A549 (cell line): ENCODE results near the gene ECE1. TPM values are rescaled to one million over a fixed set of nuclear protein-coding genes. Genes with fewer than 3 reads are reported as not detected.

Experiments
- ATAC-seq, 2 experiments: fragments of 200-7000 bp in 1 of 2; fragments of >200 bp in 1 of 2; cut with Nextera tagmentation in 1 of 2; cut with Tn5 transposase in 1 of 2; 3 replicates each; pipeline versions ENCODE4 v1.8.0 to v1.9.1; 2018 to 2020; ENCODE audit warnings: mild to moderate bottlenecking in 1 of 2, moderate library complexity in 1 of 2
- CTCF ChIA-PET: fragments of 300-600 bp; sonication (Branson Sonifier 250); formaldehyde crosslinking; extraction: SDS; loops from one replicate; lab custom pipeline; 2021; ENCODE audit warnings: antibody characterized with exemption, inconsistent platforms; lab: Yijun Ruan, JAX
- POLR2A ChIA-PET: fragments of 350-600 bp; formaldehyde crosslinking; extraction: SDS; loops from one replicate; lab custom pipeline; 2021; ENCODE audit warnings: antibody characterized with exemption, inconsistent platforms; lab: Yijun Ruan, JAX
- DNase-seq, 2 experiments: peaks; one replicate each; pipeline versions ENCODE4 v3.0.0 to v3.0.0-alpha.2; 2011 to 2016; ENCODE audit warnings: low read depth in 1 of 2, low spot score in 1 of 2
- FAIRE-seq: peaks from 2 replicates; lab custom pipeline; 2011; peaks lifted over from hg19 to GRCh38; lab: Jason Lieb, UNC
- H3K27ac ChIP-seq, 2 experiments: fragments of >200 bp; sonication (Bioruptor Twin); formaldehyde crosslinking; 3 replicates each; pipeline ENCODE4 v1.5.1; 2016 to 2017
- H3K4me1 ChIP-seq: fragments of >200 bp; sonication (Bioruptor Twin); formaldehyde crosslinking; 3 replicates; pipeline ENCODE4 v1.6.1; 2016
- H3K4me2 ChIP-seq: fragments of >200 bp; sonication (Bioruptor Twin); formaldehyde crosslinking; 3 replicates; pipeline ENCODE4 v1.6.1; 2016
- H3K4me3 ChIP-seq: fragments of >200 bp; sonication (Bioruptor Twin); formaldehyde crosslinking; 3 replicates; pipeline ENCODE4 v1.5.1; 2016
- H3K9me3 ChIP-seq: fragments of >200 bp; sonication (Bioruptor Twin); formaldehyde crosslinking; 3 replicates; pipeline ENCODE4 v1.6.1; 2016
- CBX2 ChIP-seq: fragments of 200-600 bp; sonication (generic); IDR thresholded peaks from 2 replicates; pipeline ENCODE4 v1.6.1; 2016; ENCODE audit warnings: low read depth, mild to moderate bottlenecking, borderline replicate concordance
- CHD4 ChIP-seq: fragments of 200-600 bp; sonication (generic); IDR thresholded peaks from 2 replicates; pipeline ENCODE4 v1.6.1; 2016; ENCODE audit warnings: antibody characterized with exemption, mild to moderate bottlenecking, borderline replicate concordance
- EHMT2 ChIP-seq: fragments of 200-600 bp; sonication (generic); IDR thresholded peaks from 2 replicates; pipeline ENCODE4 v1.6.1; 2016; ENCODE audit warnings: antibody characterized with exemption, low read depth, mild to moderate bottlenecking, moderate library complexity
- GATA3 ChIP-seq: IDR thresholded peaks from 2 replicates; pipeline ENCODE4 v1.6.1; 2012; ENCODE audit warnings: borderline replicate concordance
- HMGXB4 ChIP-seq: fragments of 250-450 bp; sonication (Bioruptor Pico); IDR thresholded peaks from 2 replicates; pipeline ENCODE4 v1.5.0; 2021; ENCODE audit warnings: mild to moderate bottlenecking, moderate library complexity, borderline replicate concordance
- KDM5A ChIP-seq: fragments of 200-600 bp; sonication (generic); IDR thresholded peaks from 2 replicates; pipeline ENCODE4 v1.6.1; 2016; ENCODE audit warnings: antibody characterized with exemption, mild to moderate bottlenecking
- MAFK ChIP-seq: fragments of 450-650 bp; IDR thresholded peaks from 2 replicates; pipeline ENCODE4 v1.6.1; 2014; ENCODE audit not compliant: partially characterized antibody
- MAZ ChIP-seq: fragments of 150-350 bp; IDR thresholded peaks from 2 replicates; pipeline ENCODE4 v1.6.1; 2014; ENCODE audit warnings: antibody characterized with exemption, low read depth, low read length, borderline replicate concordance
- ZFP36 ChIP-seq: fragments of 450-650 bp; IDR thresholded peaks from 2 replicates; pipeline ENCODE4 v1.6.1; 2014; ENCODE audit warnings: borderline replicate concordance; ENCODE audit not compliant: partially characterized antibody
- ZSCAN20 ChIP-seq: fragments of 250-450 bp; sonication (Bioruptor Pico); IDR thresholded peaks from 2 replicates; pipeline ENCODE4 v1.8.0; 2022; ENCODE audit warnings: mild to moderate bottlenecking, moderate library complexity
- WGBS: methylation state at CpG from one replicate; pipeline ENCODE4 v1.1.6; 2017; ENCODE audit errors: missing lambda C conversion rate; 5-methylcytosine and 5-hydroxymethylcytosine counted together
- polyA plus RNA-seq, 4 experiments: library from polyadenylated mRNA; depleted of rRNA in 3 of 4; stranded (reverse); fragments of >200 nt; fragmentation: RNase III in 1 of 4; extraction: RNeasy Plus Mini Kit Qiagen cat#74134 plus additional on column Dnase treatment in 1 of 4; gene quantifications; 2 replicates in 3 of 4; 3 replicates in 1 of 4; pipeline ENCODE4 v1.2.3, GENCODE V29; 2011 to 2017
- TF ChIP-seq, protein P1 (sequence below): IDR thresholded peaks from 2 replicates; pipeline ENCODE4 v1.6.1; 2012

Gene ECE1
- polyA plus RNA-seq, 2 of the 4 experiments (the other 2 are of a cell fraction), result 45.7 to 86.4 TPM

DNA sequence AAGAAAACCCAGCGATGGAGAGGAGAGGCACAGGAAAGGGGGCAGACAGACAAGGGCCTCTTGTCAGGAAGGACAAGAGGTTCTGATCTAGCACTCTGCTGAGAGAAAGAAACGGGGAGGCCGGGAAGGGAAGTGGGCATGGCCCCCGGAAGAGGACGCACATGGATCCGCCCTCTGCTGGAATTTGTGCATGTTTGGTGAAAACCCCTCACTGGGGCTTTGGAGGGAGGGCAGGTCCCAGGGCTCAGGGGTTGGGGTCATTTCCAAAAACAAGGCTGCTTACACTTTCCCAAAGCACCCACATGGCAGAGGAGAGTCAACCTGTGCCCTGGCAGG, 32.4 kb upstream of the ECE1 start:
- DNase-seq (no peak), FAIRE-seq (no peak), ATAC-seq (0 out of 6 replicates have a peak, but pooled peaks of 1 of the 2 experiments have one; percentile 4)
- H3K9me3 ChIP-seq, result no peaks in the 10 kb centered on the region
- H3K4me1 ChIP-seq, result peaks cover 96% of the 10 kb centered on the region
- peak overlapping the region; percentile 94 to 98 for H3K27ac ChIP-seq
- no peak overlapping the region for H3K4me3 ChIP-seq
- no peak for TF ChIP-seq KDM5A
- ChIA-PET CTCF (interaction anchor here (0.8 to 6.9 kb wide), 9 partner anchors 8 to 71 kb away, joined by 3 to 49 read pairs (median 12); no protein-coding TSS in a partner anchor), POLR2A (no interaction called here)
- WGBS, result 27% methylated on average over 6 of the region's 6 CpGs
- H3K4me2 ChIP-seq, result peak overlapping the region; percentile 86

- peak overlapping the region; percentile 86 for H3K4me2 ChIP-seq
- H3K27ac ChIP-seq, result peak overlapping the region; percentile 94 to 98
- CTCF ChIA-PET, result interaction anchor here (0.8 to 6.9 kb wide), 10 partner anchors 8 to 70 kb away, joined by 3 to 49 read pairs (median 6); no protein-coding TSS in a partner anchor
- FAIRE-seq, result no peak
- 80% methylated on average over 7 of the region's 9 CpGs for WGBS
- no peak for DNase-seq
- H3K9me3 ChIP-seq, result no peaks in the 10 kb centered on the region
- H3K4me3 ChIP-seq, result no peak overlapping the region
- peak in 1 of 2 experiments; percentile 17; a peak in 1 of 6 replicates for ATAC-seq
- POLR2A ChIA-PET, result no interaction called here
- TF ChIP-seq EHMT2 (no peak), MAZ (no peak), MAFK (peak; percentile 10)
- H3K4me1 ChIP-seq, result peaks cover 91% of the 10 kb centered on the region
These were observed 31.9 kb upstream of the ECE1 start for GRCh38 chr1:21321963-21322680.

- ChIA-PET CTCF (interaction anchor here (1.0 to 5.3 kb wide), 9 partner anchors 11 to 88 kb away, joined by 3 to 33 read pairs (median 4); no protein-coding TSS in a partner anchor), POLR2A (interaction anchor here (0.6 kb wide), 1 partner anchor 276 kb away, joined by 6 read pairs; no protein-coding TSS in a partner anchor)
- ATAC-seq (no peak), FAIRE-seq (no peak), DNase-seq (no peak)
- TF ChIP-seq ZSCAN20 (CRISPR knock-in tag) (no peak), ZFP36 (peak; percentile 47)
- Histone ChIP-seq H3K4me1 (peaks cover 75% of the 10 kb centered on the region), H3K4me3 (no peak overlapping the region), H3K9me3 (no peaks in the 10 kb centered on the region), H3K4me2 (peak overlapping the region; percentile 69), H3K27ac (peak overlapping the region; percentile 94 to 98)
- 88% methylated on average over 9 of the region's 12 CpGs for WGBS
These were observed 30.3 kb upstream of the ECE1 start for GRCh38 chr1:21320410-21321108.

DNA sequence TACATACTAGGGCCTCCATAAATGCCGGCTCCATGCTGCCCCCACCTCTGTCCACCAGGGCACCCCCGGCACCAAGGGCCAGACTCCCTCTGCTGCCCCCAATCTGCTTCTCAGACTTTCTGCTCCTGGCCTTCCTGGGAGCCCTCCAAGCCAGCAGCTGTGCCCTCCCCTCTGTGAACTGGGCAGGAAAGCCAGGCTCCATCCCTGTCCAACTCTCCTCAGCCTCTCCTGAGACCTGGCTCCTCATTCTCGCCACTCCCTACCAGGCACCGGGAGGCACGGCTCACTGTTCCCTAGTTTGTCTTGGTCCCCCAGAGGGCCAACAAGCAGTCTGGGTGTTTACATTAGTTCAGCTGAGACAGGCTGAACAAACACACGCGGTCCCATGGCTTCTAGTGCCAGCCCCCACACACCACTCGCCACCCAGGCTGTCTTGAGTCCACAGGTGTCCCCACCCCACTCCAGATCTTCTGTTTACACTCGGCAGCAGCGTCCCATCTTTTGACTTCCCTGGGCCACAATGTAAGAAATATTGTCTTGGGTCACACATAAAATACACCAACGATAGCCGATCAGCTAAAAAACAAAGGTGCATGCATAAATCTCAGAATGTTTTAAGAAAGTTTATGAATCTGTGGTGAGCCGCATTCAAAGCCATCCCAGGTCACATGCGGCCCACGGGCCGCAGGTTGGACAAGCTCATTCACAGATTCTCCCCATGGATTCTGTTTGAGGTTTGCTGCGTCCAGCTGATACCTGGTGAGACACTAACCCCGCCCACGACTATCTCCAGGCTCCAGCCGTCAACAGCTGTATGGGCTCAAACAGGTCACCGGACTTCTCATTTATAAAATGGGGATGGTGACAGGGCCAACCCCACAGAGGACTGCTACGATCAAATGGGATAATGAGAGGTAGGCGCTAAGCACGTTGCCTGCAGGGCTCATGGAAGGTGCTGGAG, 29.5 kb upstream of the ECE1 start:
- FAIRE-seq (no peak), DNase-seq (peak; percentile 28 to 47), ATAC-seq (peak; percentile 46 to 67)
- TF ChIP-seq, protein P1, sequence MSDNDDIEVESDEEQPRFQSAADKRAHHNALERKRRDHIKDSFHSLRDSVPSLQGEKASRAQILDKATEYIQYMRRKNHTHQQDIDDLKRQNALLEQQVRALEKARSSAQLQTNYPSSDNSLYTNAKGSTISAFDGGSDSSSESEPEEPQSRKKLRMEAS, result peak; percentile 64
- TF ChIP-seq CHD4 (no peak), MAZ (no peak), GATA3 (0 out of 2 replicates have a peak, but pooled peaks have one; percentile 16), CBX2 (no peak), HMGXB4 (CRISPR knock-in tag) (no peak)
- Histone ChIP-seq H3K4me1 (peaks cover 67% of the 10 kb centered on the region), H3K4me2 (peak overlapping the region; percentile 69), H3K27ac (peak overlapping the region; percentile 94 to 98), H3K4me3 (no peak overlapping the region), H3K9me3 (no peaks in the 10 kb centered on the region)
- ChIA-PET POLR2A (interaction anchor here (0.6 kb wide), 1 partner anchor 276 kb away, joined by 6 read pairs; no protein-coding TSS in a partner anchor), CTCF (interaction anchor here (0.9 to 5.3 kb wide), 10 partner anchors 8 to 88 kb away, joined by 3 to 33 read pairs (median 4); no protein-coding TSS in a partner anchor)
- WGBS, result 31% methylated on average over 21 of the region's 24 CpGs
